SJCRH30 (cell line): ENCODE measurements around the gene NOP53. TPM values are rescaled to one million over a fixed set of nuclear protein-coding genes. Genes with fewer than 3 reads are reported as not detected.

ENCODE experiments used
- total RNA-seq: library from RNA; depleted of rRNA; stranded (reverse); fragments of >200 nt; shearing (Covaris generic); gene quantifications from 2 replicates; pipeline ENCODE4 v1.2.3, GENCODE V29; 2014; rRNA removed

Gene NOP53
- total RNA-seq, 1 experiment from 2014 or later, result 194 TPM

Other genes with a start within 250 kb of the NOP53 start
- gene NAPA, start 230.5 kb upstream of the NOP53 start, total RNA-seq, result 71.5 and 77.0 TPM in 2 replicates
- not detected in 2 replicates for gene ZNF541, start 172.4 kb upstream of the NOP53 start, total RNA-seq
- gene BICRA, start 136.4 kb upstream of the NOP53 start, total RNA-seq, result 0.95 and 3.9 TPM in 2 replicates
- gene EHD2, start 32.1 kb upstream of the NOP53 start, total RNA-seq, result 9.0 and 9.4 TPM in 2 replicates
- 204 and 219 TPM in 2 replicates for gene SELENOW, start 33.2 kb downstream of the NOP53 start, total RNA-seq
- gene TPRX1, start 59.0 kb downstream of the NOP53 start, total RNA-seq, result not detected in 2 replicates
- gene CRX, start 76.4 kb downstream of the NOP53 start, total RNA-seq, result 0.10 and 0.89 TPM in 2 replicates
- not detected in 2 replicates for gene TPRX2, start 113.7 kb downstream of the NOP53 start, total RNA-seq
- not detected in 2 replicates for gene SULT2A1, start 140.8 kb downstream of the NOP53 start, total RNA-seq
- not detected in 2 replicates for gene BSPH1, start 246.6 kb downstream of the NOP53 start, total RNA-seq
- gene ELSPBP1, start 249.1 kb downstream of the NOP53 start, total RNA-seq, result not detected in 2 replicates